Neural crest cell (in vitro differentiated cells): ENCODE results near the gene CAP1. TPM values are rescaled to one million over a fixed set of nuclear protein-coding genes. Genes with fewer than 3 reads are reported as not detected.

Experiments
- DNase-seq: peaks from one replicate; pipeline ENCODE4 v3.0.0; 2021; ENCODE audit warnings: low read depth, mixed read lengths, low spot score
- H3K27ac Mint-ChIP-seq: one replicate; pipeline ENCODE4 v1.8.0; 2021; ENCODE audit warnings: mild to moderate bottlenecking, mixed read lengths; ENCODE audit not compliant: unreplicated experiment
- H3K27me3 Mint-ChIP-seq: 2 replicates; pipeline ENCODE4 v1.8.0; 2021; ENCODE audit warnings: low read depth, mild to moderate bottlenecking, mixed read lengths
- H3K36me3 Mint-ChIP-seq: 2 replicates; pipeline ENCODE4 v1.8.0; 2021; ENCODE audit warnings: low read depth, mild to moderate bottlenecking, mixed read lengths
- H3K4me1 Mint-ChIP-seq: 2 replicates; pipeline ENCODE4 v1.8.0; 2021; ENCODE audit warnings: mixed read lengths
- H3K4me3 Mint-ChIP-seq: one replicate; pipeline ENCODE4 v1.8.0; 2021; ENCODE audit warnings: mild to moderate bottlenecking, mixed read lengths
- H3K9me3 Mint-ChIP-seq: 2 replicates; pipeline ENCODE4 v1.8.0; 2021; ENCODE audit warnings: mixed read lengths
- total RNA-seq: library from RNA; stranded (reverse); gene quantifications from 2 replicates; pipeline ENCODE4 v1.2.1, GENCODE V29; 2021
- TF ChIP-seq, protein P1 (sequence below): fragments of 200-600 bp; sonication (generic); conservative IDR thresholded peaks from 2 replicates; pipeline ENCODE4 v1.5.0; 2021; ENCODE audit warnings: antibody characterized with exemption, mild to moderate bottlenecking

The CAP1 gene
- total RNA-seq, 1 donor from 2014 or later: 213 TPM

DNA sequence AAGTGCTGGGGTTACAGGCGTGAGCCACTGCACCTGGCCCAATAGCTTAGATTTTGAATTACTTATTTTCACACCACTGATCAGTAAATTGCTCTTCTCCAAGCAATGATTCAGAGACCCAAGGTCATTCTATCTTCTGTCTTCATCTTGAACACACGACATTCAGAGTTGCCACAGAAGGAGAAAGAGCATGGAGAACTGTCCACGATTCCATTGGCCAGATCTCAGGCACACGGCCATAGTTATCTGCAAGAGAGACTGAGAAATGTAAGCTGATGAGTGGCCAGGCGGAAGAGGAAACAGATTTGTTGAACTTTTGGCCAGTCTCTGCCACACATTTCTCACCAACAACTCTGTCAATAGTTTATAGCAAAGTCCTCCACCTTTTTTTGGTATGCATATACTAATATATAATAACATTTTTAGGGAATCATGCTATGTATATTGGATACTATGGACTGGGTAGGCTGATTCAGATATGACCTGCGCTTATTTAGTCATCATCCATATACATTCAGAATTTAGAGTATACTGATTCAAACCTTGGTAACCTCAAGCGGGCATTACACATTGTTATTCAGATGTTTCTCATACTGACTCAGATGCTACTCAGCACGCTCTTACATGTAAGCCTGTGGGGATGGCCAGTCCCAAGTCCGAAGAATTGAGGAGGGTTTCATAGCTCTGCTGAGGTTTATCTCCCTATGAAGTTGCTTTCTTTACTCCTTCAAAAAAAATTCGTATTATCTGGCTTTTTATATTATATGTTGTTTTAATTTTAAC, 25.5 kb upstream of the CAP1 start:
- TF ChIP-seq, protein P1, sequence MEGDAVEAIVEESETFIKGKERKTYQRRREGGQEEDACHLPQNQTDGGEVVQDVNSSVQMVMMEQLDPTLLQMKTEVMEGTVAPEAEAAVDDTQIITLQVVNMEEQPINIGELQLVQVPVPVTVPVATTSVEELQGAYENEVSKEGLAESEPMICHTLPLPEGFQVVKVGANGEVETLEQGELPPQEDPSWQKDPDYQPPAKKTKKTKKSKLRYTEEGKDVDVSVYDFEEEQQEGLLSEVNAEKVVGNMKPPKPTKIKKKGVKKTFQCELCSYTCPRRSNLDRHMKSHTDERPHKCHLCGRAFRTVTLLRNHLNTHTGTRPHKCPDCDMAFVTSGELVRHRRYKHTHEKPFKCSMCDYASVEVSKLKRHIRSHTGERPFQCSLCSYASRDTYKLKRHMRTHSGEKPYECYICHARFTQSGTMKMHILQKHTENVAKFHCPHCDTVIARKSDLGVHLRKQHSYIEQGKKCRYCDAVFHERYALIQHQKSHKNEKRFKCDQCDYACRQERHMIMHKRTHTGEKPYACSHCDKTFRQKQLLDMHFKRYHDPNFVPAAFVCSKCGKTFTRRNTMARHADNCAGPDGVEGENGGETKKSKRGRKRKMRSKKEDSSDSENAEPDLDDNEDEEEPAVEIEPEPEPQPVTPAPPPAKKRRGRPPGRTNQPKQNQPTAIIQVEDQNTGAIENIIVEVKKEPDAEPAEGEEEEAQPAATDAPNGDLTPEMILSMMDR: no peak
- H3K4me3 Mint-ChIP-seq: no peak overlapping the region
- peaks cover 5% of the 10 kb centered on the region for H3K9me3 Mint-ChIP-seq
- H3K36me3 Mint-ChIP-seq: no peaks in the 10 kb centered on the region
- DNase-seq: no peak
- H3K27me3 Mint-ChIP-seq: peaks cover 14% of the 10 kb centered on the region
- no peak overlapping the region for H3K27ac Mint-ChIP-seq
- H3K4me1 Mint-ChIP-seq: no peaks in the 10 kb centered on the region

DNA sequence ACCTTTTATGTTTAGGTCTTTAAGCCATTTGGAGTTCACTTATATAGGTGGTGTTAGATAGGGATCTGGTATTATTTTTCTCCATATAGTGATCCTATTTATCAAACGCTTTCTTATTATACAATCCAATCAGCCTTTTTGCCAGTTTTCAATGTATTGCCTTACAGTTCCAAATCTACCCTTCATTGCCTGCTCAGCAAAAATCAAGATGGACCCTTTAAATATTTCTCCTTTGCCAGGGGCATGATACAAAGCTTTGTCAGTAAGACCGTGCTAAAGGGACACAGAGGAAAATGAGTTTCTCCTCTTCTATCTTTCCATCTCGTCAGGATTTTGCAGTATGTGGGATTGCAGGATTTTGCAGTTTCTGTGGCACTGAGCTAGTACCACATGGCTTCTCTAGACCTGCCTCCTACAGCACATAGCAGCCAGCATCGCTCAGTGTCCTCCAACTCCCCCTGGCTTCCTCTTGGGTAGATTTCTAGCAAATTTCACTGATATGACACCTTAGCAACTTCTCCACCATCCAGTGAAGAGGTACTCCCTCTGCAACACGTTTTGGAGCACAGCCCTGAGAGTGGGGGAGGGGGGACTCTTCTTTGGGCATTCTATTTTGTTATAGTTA, 22.5 kb upstream of the CAP1 start:
- DNase-seq: no peak

DNA sequence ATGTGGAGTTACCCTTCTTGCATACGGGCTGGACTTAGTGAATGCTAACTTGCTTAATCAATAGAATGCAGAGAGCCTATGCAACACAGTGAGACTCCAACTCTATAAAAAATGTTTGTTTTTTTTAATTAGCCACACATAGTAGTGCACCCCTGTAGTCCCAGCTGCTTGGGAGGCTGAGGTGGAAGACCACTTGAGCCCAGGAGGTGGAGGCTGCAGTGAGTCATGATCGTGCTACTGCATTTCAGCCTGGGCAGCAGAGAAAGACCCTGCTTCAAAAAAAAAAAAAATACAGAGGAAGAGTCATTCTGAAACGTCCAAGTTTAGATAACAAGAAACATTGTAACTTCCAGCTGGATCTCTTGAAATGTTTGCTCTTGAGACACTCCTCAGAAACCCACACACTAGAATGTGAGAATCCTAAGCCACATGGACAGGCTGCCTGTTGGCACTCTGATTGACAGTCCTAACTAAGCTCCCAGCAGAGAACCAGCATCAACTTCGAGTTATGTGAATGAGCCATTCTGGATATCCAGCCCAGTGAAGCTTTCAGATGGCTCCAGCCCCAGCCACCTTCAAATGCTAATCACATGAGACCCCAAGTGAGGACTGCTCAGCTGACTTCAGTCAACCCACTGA, 20.0 kb upstream of the CAP1 start:
- TF ChIP-seq, protein P1: no peak
- Mint-ChIP-seq H3K4me3 (no peak overlapping the region), H3K9me3 (no peaks in the 10 kb centered on the region), H3K36me3 (no peaks in the 10 kb centered on the region), H3K27me3 (peaks cover 8% of the 10 kb centered on the region), H3K4me1 (no peaks in the 10 kb centered on the region), H3K27ac (no peak overlapping the region)
- DNase-seq: no peak

More for the DNA sequence above, 22.5 kb upstream of the CAP1 start:
- H3K27me3 Mint-ChIP-seq: peaks cover 13% of the 10 kb centered on the region
- no peaks in the 10 kb centered on the region for H3K4me1 Mint-ChIP-seq
- H3K36me3 Mint-ChIP-seq: no peaks in the 10 kb centered on the region
- TF ChIP-seq, protein P1: no peak
- H3K9me3 Mint-ChIP-seq: no peaks in the 10 kb centered on the region
- no peak overlapping the region for H3K27ac Mint-ChIP-seq
- H3K4me3 Mint-ChIP-seq: no peak overlapping the region

- no peak for DNase-seq
- no peak overlapping the region for H3K27ac Mint-ChIP-seq
- TF ChIP-seq, protein P1: no peak
- no peaks in the 10 kb centered on the region for H3K9me3 Mint-ChIP-seq
- H3K27me3 Mint-ChIP-seq: no peaks in the 10 kb centered on the region
- no peaks in the 10 kb centered on the region for H3K4me1 Mint-ChIP-seq
- no peak overlapping the region for H3K4me3 Mint-ChIP-seq
- no peaks in the 10 kb centered on the region for H3K36me3 Mint-ChIP-seq
Observed at GRCh38 chr1:40023379-40023944, 17.1 kb upstream of the CAP1 start.

DNA sequence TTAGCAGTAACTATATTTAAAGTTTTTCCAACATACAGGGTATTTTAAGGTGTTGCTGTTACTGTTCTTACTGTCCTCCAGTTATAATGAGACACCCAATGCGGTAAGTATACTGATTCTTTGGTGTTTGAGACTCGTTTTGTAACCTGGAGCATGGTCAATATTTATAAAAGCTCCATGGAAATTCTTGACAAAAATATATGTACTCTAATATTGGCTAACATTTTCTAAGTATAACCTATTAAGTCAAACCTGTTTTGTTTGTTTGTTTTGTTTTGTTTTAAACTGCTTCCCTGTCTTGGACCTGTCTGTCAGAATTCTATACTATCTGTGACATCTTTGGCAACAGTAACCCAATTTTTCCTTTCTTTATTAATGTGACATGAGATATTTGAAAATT, 15.9 kb upstream of the CAP1 start:
- no peaks in the 10 kb centered on the region for H3K4me1 Mint-ChIP-seq
- no peak overlapping the region for H3K27ac Mint-ChIP-seq
- TF ChIP-seq, protein P1: no peak

More for the DNA sequence above, 15.9 kb upstream of the CAP1 start:
- Mint-ChIP-seq H3K4me3 (no peak overlapping the region), H3K36me3 (no peaks in the 10 kb centered on the region), H3K9me3 (no peaks in the 10 kb centered on the region), H3K27me3 (peaks cover 4% of the 10 kb centered on the region)
- no peak for DNase-seq
